SKM-1 (cell line): ENCODE data around the gene ACTR1A.
A peak's percentile ranks its signal among the peaks of the same experiment; 100 is the strongest.
"Not testable (repeated sequence)": the region's sequence is repeated elsewhere in the genome, so short reads cannot be mapped to it uniquely, and the experiment has no call there.

Experiments used
- DNase-seq: peaks from one replicate; lab custom pipeline; 2025; ENCODE audit not compliant: unreplicated experiment; lab: John Stamatoyannopoulos, UW

The ACTR1A gene

GRCh38 chr10:102455893-102456471, 46.5 kb downstream of the ACTR1A start:
- DNase-seq = no peak

DNA sequence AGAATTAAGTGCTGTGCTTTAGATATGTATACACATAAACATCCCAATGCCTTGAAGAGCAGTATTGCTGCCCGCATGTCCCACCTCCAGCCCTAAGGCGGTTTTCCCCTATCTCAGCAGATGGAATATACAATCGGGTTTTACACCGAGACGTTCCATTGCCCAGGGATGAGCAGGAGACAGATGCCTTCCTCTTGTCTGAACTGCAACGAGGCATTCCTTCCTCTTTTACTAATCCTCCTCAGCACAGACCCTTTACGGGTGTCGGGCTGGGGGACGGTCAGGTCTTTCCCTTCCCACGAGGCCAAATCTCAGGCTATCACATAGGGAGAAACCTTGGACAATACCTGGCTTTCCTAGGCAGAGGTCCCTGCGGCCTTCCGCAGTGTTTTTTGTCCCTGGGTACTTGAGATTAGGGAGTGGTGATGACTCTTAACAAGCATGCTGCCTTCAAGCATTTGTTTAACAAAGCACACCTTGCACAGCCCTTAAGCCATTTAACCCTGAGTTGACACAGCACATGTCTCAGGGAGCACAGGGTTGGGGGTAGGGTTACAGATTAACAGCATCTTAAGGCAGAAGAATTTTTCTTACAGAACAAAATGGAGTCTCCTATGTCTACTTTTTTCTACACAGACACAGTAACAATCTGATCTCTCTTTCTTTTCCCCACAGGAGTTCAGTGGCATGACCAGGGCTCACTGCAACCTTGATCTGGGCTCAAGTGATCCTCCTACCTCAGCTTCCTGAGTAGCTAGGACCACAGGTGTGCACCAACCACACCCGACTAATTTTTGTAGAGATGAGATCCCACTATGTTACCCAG, 47.6 kb downstream of the ACTR1A start:
- not testable (repeated sequence) for DNase-seq

- no peak for DNase-seq
Observed at GRCh38 chr10:102453502-102453901, 49.0 kb downstream of the ACTR1A start.

DNA sequence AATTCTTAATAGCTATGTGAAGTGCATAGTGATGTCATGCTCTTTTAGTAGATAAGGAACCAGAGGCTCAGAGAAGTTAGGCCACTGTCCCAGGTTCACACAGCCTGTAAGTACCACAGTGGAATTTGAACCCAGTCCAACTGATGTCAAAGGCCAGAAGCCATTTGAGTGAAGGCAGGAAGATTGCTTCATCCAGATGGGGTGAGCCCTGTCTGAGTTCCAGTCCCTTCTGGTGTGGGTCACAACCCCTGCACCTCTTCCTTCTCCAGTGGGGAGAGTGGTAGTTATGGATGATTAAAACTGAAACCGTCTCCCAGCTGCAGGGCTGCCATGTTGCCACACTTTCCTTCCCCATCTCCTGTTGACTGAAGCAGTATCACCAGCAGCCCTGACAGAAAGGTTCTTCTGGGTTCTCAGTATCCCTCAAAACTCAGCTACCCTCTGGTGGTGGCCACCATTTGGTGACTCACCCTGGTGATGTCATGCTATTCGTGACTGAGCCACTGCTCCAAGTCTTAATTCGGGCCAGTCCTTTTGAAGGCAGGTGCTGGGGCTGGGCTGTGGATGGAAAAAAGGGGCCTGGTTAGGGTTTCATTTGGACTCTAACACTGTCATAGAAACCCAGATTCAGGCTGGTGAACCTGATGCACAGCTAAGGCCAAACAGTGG, 49.7 kb downstream of the ACTR1A start:
- peak; percentile 93 for DNase-seq

DNA sequence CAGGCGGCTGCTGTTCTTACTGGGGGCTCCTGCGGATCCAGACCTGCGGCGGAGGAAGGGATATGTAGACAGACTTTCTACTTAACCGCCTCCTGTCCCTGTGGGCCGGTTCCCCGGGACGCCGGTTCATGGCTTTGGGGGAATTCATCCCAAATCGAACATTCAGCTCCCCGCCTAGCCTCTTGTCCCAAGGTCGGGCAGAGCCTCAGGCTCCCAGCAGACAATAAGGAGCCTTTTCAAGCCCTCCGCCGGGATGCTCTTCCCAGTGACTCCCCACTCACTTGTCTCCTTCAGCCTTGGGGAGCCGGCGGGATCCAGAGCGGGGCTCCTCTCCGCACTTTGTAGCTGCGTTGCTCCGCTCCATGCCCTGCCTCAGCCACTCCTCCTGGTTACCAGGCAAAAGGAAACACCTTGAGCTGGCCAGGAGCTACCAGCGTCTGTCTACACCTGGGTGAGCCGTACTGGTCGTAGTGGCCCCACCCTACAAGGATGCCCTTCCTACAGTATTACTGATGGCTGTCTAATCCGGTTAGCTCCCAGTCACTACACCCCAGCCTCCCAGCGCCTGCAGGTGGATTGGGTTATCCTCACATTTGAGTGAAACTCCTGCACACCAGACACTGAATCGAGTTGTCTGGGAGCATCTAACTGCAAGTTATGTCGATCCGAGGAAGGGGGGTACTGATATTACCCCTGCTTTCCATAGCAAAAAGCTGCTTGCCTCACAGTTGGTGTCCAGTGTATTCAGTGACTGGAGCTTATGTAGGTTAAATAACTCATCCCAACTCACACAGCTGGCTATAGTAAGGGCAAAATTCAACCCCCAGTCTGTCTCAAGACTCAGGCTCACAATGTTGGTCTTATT, 51.2 kb downstream of the ACTR1A start, which contains the start of gene C10orf95:
Gene C10orf95, minus strand, starts transcription at position 439 of the 865 bp plus-strand sequence. CDS start 450 bp downstream, outside the sequence.
- DNase-seq = no peak

- peak; percentile 69 for DNase-seq
Observed at GRCh38 chr10:102450374-102451104, 52.0 kb downstream of the ACTR1A start.

- no peak for DNase-seq
Observed at GRCh38 chr10:102450124-102450373, 52.5 kb downstream of the ACTR1A start.

DNA sequence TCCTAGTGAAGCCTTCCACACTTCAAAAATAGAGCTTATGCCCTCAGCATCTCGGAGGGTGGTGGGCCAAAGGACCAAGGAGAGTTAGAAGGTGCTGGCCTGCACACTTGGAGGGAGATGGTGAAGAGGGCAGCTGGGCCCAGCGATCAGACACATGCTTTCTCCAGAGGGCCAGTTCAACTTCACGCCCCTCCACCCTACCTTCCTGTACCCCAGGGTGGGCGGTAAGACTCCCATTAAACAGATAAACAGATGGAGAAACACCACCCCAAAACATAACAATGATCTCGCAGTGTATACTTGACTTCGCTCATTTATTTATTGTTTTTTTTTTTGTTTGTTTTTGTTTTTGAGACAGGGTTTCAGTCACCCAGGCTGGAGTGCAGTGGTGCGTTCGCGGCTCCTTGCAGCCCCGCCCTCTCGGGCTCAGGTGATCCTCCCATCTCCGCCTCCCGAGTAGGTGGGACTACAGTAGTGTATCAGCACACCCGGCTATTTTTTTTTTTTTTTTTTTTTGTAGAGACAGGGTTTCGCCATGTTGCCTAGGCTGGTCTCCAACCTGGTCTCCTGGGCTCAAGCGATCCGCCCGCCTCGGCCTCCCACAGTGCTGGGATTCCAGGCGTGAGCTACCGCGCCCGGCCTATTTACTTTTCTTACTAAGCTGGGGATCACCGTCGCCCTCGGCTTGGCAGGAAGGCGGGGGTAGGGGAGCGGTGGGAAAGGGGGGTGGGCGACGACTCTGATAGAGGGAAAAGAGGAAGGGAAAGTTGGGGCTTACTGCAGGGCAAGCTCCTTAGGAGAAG, 53.0 kb downstream of the ACTR1A start:
- no peak for DNase-seq

DNA sequence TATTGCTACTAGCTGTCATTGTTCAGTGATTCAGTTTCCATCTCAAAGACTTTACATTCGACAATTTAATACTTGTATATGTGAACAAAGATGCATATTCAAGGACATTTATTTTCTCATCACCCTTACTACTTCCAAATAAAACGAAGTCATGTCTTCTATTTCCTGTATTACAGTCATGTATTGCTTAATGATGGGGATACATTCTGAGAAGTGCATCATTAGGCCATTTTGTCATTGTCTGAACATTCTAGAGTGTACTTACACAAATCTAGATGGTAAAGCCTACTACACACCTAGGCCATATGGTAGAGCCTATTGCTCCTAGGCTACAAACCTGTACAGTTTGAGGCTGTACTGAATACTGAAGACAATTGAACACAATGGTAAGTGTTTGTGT, 57.7 kb downstream of the ACTR1A start:
- no peak for DNase-seq

DNA sequence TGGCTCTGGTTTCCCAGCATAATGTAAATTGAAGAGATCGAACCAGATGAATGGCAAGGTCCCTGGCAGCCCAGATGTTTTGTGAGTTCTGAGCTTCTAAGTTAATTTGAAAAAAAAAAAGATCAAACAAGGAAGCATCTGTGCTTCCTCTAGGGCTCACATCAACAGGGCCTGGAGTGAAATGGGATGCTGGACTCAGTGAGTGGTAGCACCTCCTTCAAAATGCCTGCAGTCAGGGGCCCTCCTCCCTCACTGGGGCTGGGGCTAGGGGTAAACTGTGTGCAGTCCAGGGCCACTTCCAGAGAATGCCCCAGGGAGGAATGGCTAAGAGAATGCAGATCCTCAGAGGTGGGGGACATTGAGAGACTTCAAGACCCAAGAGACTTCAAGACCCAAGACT, 64.1 kb downstream of the ACTR1A start:
- no peak for DNase-seq

DNA sequence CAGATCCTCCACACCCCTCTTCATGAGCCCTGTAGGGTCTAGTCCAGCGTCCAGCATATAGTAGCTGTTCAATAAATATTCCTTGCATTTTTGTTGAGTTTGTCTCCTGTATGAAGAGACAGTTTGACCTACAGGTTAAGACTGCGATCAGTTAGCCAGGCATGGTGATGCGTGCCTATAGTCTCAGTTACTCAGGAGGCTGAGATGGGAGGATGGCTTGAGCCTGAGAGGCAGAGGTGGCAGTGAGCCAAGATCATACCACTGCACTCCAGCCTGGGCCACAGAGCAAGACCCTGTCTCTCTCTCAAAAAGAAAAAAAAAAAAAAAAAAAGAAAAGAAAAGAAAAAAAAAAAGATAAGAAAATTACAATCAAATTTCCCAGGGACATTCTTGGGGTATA, 65.0 kb downstream of the ACTR1A start:
- no peak for DNase-seq

DNA sequence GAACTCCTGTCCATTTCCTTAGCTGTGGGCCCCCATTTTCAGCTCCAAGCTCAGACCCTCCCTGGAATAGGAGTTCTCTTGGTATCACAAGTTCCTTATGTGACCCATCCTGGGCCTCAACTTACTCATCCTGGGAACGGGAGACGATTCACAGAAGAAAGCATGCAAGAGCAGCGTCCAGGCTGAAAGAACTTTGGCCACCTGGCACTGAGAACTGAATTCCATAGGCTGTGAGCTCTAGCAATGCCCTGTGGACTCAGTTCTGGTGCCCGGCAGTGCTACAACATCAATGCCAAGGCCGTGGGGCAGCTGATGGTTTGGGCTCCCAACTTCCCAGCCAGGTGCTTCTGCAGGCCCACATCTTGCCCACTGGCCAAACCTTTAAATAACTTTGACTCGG, 66.2 kb downstream of the ACTR1A start:
- DNase-seq = no peak

- peak; percentile 7 for DNase-seq
Observed at GRCh38 chr10:102435529-102436233, 66.8 kb downstream of the ACTR1A start.

GRCh38 chr10:102435133-102435497, 67.4 kb downstream of the ACTR1A start:
- DNase-seq = no peak

GRCh38 chr10:102434394-102435132, 67.9 kb downstream of the ACTR1A start:
- peak; percentile 17 for DNase-seq

DNA sequence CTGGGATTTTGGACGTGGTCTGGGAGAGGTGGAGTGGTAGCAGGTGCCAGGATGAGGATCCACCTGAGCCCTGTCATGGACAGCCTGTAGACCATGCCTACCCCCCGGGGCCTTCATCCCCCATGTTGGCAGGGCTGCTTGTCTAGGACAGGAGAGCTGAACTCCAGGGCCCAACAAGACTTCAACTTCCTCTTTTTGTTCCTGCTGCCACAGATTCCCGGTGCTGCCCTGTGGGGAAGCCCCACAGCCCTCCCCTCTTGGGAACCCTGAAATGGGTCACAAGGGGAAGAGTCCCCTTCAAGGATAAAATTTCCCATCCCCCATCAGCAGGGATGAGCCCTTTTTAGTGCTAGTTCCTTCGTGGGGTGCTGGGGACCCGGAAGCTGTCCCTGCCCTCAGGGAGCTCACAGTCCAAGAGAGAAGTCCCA, 68.9 kb downstream of the ACTR1A start:
- peak; percentile 28 for DNase-seq

GRCh38 chr10:102432162-102432950, 70.2 kb downstream of the ACTR1A start, which contains the start of gene CUEDC2:
CUEDC2 (minus strand) TSS chr10:102432574; CDS start chr10:102425188, 7,386 bp downstream.
- DNase-seq = peak; percentile 95
